ENCODE data around the gene HNF1A.
"Not testable (repeated sequence)": the region's sequence is repeated elsewhere in the genome, so short reads cannot be mapped to it uniquely, and the experiment has no call there.

HNF1A gene, protein sequence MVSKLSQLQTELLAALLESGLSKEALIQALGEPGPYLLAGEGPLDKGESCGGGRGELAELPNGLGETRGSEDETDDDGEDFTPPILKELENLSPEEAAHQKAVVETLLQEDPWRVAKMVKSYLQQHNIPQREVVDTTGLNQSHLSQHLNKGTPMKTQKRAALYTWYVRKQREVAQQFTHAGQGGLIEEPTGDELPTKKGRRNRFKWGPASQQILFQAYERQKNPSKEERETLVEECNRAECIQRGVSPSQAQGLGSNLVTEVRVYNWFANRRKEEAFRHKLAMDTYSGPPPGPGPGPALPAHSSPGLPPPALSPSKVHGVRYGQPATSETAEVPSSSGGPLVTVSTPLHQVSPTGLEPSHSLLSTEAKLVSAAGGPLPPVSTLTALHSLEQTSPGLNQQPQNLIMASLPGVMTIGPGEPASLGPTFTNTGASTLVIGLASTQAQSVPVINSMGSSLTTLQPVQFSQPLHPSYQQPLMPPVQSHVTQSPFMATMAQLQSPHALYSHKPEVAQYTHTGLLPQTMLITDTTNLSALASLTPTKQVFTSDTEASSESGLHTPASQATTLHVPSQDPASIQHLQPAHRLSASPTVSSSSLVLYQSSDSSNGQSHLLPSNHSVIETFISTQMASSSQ

DNA sequence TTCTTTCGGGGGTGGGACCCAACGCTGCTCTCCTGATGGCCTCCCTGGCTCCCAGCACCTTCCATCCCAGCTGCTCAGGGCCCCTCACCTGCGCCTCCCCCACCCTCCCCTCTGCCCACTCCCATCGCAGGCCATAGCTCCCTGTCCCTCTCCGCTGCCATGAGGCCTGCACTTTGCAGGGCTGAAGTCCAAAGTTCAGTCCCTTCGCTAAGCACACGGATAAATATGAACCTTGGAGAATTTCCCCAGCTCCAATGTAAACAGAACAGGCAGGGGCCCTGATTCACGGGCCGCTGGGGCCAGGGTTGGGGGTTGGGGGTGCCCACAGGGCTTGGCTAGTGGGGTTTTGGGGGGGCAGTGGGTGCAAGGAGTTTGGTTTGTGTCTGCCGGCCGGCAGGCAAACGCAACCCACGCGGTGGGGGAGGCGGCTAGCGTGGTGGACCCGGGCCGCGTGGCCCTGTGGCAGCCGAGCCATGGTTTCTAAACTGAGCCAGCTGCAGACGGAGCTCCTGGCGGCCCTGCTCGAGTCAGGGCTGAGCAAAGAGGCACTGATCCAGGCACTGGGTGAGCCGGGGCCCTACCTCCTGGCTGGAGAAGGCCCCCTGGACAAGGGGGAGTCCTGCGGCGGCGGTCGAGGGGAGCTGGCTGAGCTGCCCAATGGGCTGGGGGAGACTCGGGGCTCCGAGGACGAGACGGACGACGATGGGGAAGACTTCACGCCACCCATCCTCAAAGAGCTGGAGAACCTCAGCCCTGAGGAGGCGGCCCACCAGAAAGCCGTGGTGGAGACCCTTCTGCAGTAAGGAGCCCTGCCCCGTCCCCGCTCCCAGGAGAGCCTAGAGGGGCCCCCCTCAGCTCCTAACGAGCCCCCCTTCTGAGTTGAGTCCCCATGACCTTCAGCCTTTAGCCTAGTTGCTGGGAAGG is at the start of gene HNF1A:
HNF1A (plus strand) TSS at position 248 of the 924 bp plus-strand sequence; CDS start at position 474, 226 bp downstream.
- FAIRE-seq: no peak

DNA sequence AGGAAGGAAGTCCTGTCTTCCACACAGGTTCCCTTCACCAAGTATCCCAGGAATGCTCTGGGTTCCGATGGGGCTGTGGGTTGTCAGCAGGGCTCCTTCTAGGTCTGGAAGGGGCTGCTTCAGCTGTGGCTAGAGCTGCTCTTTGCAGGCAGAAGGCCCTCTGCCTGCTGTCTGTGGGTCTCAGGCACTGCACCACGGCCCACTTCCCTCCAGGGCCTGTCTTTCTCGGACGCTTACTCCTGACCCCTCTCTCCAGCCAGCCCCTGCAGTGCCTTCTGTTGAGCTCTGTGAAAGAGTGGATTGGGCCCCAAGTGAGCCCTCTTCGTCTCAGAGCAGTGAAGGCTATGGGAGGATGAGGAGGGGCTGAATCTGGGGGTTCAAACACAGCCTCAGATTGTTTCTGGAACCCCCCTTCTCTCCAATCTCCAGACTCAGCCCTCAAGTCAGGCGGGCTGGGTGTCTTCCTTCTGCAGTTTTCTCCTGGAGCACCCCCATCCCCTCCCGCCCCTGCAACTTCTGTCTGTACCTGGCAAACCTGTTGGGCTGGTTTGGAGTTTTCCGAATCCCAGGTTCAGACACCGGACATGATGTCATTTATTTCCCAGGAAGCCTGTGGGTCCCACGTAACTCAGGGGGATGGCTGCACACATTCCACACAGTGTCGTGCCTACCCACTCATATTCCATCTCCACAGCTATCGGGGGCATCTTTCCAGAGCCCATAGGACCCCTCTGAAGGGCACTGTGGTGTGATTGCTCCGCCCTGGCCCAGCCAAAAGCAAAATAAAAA is 49.3 kb upstream of the HNF1A start:
- no peak for FAIRE-seq

DNA sequence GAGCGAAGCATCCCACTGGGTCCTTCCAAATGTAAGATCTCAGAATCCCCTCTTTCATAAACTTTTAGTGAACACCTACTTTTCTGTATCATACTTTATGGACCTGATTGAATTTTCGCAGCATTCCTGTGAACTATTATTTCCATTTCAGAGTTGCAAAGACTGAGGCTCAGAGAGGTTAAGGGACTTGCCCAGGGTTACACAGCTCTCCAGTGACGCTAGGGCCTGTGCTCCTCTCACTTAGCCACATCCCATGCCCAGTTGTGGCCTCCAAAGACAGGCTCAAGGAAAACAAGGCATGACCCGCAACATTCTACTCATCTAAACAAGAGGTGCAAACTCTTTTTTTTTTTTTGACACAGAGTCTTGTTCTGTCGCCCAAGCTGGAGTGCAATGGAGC is 48.3 kb upstream of the HNF1A start:
- FAIRE-seq: no peak

DNA sequence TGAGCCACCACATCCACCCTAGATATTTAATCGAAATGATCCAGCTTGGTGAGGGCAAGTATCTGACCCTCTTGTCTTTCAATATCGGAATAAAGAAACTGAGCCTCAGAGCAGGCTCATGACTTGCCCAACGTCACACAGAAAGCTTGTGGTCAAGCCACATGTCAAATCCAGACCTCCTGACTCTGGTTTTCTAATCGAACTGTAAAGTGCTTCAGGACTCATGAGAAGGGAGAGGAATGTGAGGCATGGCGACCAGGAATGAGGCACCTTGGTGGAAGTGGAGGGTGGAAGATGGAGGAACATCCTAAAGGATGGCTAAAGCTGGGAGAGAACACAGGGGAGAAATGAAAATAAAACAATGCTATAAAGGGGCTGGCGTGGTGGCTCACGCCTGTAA is 46.3 kb upstream of the HNF1A start:
- no peak for FAIRE-seq

DNA sequence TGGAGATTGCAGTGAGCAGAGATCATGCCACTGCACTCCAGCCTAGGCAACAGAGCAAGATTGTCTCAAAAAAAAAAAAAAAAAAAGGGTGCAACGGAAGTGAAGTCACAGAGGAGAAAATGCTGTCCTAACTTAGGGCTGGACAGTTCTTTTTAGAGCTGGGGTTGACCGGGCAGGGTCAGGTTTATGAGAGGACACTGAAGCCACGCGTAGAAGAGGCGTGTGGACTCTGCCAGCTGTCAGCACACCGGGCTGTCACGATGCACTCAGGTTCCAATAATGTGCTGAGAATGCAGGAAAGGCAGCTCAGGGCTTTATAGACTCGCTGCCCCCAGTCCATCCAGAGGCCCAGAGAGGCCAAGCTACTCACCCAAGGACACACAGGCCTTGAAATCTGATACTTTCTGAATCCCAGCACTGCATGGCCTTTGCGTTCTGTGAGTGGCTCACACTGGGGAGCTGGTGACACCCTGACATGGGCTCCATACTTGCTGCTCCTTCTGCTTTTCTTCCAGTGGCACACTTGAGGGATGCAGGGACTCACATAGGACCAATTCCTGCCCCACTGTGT is 45.3 kb upstream of the HNF1A start:
- FAIRE-seq: no peak

DNA sequence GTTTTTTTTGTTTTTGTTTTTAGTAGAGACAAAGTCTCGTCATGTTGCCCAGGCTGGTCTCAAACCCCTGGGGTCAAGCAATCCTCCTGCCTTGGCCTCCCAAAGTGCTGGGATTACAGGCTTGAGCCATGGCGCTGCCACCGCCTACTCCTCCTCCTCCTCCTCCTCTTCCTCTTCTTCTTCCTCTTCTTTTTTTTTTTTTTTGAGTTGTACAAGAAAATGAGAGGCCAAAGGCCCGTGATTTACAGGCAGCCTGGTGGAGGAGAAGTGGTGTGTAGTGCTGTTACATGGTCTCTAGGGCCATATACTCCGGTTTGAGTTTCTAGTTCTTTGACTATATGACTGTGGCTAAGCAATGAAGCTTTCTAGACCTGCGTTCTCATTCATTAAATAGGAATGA is 44.6 kb upstream of the HNF1A start:
- FAIRE-seq: no peak

DNA sequence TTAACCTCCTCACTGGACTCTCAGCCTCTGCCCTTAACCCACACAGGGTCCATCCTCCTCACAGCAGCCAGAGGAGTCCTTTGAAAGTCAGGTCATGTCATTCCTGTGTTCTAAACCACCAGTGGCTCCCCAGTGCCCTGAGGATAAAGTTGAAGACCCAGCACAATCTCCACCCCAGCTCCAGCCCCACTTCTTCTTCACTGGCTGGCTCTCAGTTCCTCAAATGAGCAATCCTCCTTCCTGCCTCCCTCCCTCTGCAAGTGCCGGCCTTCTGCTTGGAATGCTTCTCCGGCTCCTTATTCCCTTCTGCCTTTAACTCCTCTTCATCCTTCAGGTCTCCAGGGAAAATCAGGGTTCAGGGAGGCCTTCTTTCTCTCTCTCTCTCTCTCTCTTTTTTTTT is 42.1 kb upstream of the HNF1A start:
- no peak for FAIRE-seq

DNA sequence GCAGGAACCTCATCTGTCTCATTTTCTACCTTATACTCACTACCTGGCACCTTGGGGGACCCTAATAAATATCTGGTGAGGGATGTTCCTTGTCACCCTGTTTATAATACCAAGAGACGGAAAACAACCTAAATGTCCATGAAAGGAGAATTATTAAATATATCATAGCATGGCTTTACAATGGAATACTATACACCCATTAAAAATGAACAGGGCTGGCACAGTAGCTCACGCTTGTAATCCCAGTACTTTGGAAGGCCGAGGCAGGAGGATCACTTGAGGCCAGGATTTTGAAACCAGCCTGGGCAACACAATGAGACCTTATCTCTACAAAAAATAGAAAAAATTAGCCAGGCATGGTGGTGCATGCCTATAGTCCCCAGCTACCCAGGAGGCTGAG is 39.8 kb upstream of the HNF1A start:
- FAIRE-seq: no peak

DNA sequence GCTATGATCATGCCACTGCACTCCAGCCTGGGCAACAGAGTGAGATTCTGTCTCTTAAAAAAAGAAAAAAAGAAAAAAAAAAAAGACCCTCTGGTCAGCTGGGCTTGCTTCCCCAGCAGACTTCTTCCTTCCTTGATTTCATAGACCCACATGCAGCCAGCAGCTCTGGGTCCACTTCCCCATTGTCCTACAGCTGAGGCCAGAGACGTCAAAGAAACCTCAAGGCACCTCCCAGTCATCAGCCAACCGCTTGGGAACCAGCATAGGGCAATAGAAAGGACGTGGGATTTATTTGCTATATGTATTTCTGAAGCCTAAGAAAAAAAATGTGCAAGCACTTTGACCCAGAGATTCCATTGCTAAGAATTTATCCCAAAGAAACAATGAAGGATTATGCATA is 38.8 kb upstream of the HNF1A start:
- no peak for FAIRE-seq

DNA sequence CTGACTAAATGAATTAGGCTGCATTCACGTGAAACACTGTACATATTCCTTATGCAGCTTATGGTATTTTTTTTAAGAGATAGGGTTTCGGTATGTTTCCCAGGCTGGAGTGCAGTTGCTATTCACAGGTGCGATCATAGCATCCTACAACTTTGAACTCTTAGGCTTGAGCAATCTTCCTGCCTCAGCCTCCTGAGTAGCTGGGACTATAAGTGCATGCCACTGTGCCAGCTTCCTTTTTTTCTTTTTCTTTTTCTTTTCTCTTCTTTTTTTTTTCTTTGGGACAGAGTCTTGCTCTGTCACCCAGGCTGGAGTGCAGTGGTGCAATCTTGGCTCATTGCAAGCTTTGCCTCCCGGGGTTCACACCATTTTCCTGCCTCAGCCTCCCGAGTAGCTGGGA is 38.3 kb upstream of the HNF1A start:
- no peak for FAIRE-seq

DNA sequence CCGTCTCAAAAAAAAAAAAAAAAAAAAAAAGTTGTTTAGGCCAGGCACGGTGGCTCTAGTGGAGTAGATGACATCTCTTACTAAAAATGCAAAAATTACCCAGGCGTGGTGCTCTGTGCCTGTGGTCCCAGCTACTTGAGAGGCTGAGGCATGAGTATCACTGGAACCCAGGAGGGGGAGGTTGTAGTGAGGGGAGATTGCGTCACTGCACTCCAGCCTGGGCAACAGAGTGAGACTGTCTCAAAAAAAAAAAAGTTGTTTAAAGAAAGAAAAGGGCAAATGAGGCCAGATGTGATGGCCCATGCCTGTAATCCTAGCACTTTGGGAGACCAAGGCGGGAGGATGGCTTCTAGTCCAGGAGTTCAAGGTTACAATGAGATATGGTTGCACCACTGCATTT is 37.5 kb upstream of the HNF1A start:
- FAIRE-seq: no peak

DNA sequence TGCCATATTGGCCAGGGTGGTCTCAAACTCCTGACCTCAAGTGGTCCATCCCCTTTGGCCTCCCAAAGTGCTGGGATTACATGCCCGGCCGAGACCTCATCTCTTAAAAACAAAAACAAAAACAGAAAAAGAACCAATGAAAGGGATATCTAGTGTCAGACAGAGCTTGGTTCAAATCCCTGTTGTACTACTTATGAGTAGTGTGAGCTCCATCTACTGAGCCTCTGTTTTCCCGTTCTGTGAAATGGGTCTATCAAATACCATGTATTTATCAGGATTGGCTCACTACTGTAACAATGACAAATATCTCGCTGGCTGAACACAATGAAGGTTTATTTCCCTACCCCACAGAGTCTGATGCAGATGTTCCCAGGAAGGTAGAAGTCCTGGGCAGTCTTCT is 36.9 kb upstream of the HNF1A start:
- FAIRE-seq: no peak

DNA sequence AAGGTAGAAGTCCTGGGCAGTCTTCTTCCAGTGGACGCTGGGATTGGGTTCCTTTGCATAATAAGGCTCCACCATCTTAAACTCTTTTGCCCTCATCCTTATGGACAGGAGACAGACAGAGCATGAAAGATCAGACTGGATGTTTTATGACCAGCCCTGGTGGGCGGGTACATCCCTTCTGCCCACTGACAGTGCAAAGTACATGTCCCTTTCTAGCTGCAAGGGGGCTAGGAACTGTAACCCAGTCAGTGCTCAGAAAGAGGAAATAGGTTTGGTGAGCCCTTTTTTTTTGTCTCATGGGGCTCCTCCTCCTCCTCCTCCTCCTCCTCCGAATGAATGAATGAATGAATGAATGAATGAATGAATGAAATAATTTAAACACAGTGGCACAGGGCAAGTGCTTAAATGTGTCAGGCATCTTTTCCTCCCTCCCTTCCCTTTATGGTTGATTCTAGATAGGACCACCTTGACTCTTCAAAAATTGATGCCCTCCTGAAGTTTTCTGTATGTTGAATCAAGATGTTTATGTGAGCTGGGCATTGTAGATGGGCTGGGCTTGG is 36.4 kb upstream of the HNF1A start:
- no peak for FAIRE-seq

DNA sequence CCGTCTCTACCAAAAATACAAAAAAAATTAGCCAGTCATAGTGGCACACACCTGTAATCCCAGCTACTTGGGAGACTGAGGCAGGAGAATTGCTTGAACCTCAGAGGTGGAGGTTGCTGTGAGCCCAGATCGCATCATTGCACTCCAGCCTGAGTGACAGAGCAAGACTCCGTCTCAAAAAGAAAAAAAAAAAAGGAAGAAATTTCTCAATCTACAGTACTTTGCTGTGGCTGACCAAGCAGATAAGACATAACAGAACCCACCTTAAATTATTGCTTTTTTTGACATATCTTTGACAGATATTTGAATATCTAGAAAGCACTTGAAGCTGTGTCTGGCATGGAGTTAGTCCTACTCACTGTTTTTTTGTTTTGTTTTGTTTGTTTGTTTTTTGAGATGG is 34.9 kb upstream of the HNF1A start:
- no peak for FAIRE-seq

DNA sequence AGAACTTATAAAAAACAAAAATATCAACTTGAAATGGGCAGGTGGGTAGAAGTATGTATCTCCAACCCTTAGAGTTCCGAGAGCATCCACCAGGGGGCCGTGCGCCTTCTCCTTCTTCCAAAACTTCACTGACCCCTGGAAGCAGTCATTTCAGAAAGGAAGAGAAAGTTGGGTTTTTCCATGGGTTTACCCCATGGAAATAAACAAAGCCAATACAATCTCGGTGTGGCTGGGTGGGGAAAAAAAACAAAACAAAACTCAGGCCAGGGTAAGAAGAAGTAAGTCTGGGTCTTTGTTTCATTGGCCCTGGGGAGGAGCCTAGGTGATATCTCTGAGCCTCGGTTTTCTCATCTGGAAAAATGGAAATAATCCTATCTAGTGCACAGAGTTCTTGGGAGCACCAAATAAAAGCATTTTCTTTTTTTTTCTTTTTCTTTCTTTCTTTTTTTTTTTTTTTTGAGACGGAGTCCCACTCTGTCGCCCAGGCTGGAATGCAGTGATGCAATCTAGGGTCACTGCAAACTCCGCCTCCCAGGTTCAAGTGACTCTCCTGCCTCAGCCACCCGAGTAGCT is 33.6 kb upstream of the HNF1A start:
- no peak for FAIRE-seq

DNA sequence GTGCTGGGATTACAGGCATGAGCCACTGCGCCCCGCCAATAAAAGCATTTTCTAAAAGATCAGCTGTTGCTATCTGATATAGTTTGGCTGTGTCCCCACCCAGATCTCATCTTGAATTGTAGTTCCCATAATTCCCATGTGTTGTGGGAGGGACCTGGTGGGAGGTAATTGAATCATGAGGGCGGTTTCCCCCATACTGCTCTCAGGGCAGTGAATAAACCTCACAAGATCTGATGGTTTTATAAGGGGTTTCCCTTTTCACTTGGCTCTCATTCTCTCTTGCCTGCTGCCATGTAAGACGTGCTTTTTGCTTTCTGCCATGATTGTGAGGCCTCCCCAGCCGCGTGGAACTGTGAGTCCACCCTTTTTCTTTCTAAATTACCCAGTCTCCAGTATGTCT is 32.8 kb upstream of the HNF1A start:
- not testable (repeated sequence) for FAIRE-seq

DNA sequence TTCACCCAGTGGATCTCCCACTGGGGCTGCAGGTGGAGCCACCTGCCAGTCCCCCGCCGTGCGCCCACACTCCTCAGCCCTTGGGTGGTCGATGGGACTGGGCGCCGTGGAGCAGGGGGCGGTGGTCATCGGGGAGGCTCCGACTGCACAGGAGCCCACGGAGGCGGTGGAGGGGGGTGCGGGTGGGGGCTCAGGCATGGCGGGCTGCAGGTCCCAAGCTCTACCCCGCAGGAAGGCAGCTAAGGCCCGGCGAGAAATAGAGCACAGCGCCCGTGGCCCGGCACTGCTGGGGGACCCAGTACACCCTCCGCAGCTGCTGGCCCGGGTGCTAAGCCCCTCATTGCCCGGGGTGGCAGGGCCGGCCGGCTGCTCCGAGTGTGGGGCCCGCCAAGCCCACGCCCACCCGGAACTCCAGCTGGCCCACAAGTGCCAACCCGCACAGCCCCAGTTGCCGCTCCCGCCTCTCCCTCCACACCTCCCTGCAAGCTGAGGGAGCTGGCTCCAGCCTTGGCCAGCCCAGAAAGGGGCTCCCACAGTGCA is 28.0 kb upstream of the HNF1A start:
- not testable (repeated sequence) for FAIRE-seq

DNA sequence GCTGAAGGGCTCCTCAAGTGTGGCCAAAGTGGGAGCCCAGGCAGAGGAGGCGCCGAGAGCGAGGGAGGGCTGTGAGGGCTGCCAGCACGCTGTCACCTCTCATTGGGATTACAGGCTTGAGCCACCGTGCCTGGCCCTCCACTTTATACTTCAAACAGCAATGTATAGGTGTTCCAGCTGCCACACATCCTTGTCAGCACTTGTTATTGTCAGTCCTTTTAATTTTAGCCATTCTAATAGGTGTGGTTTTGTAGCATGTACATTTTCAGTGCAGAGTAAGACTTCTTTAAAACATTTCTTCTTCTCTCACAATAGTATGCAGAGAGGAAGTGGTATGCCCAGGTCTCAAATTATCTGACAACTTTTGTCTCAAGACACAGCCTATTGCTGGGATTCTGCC is 27.5 kb upstream of the HNF1A start:
- no peak for FAIRE-seq

DNA sequence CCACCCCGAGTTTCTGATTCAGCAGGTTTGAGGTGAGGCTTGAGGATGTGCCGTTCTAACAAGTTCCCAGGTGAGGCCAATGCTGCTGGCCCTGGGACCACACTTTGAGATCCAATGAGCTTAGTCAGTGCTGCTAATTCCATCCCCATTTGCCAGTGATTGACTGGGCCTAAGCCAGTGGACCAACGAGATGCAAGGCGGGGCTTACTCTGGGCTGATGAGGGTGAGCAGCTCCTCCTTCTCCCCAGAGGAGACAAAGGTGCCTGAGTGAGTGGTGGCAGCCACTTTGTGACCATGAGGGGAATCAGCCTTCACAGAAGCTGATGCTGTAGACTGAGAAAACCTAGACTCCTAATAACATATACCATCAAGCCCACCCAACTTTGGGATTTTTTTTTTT is 23.1 kb upstream of the HNF1A start:
- FAIRE-seq: no peak

DNA sequence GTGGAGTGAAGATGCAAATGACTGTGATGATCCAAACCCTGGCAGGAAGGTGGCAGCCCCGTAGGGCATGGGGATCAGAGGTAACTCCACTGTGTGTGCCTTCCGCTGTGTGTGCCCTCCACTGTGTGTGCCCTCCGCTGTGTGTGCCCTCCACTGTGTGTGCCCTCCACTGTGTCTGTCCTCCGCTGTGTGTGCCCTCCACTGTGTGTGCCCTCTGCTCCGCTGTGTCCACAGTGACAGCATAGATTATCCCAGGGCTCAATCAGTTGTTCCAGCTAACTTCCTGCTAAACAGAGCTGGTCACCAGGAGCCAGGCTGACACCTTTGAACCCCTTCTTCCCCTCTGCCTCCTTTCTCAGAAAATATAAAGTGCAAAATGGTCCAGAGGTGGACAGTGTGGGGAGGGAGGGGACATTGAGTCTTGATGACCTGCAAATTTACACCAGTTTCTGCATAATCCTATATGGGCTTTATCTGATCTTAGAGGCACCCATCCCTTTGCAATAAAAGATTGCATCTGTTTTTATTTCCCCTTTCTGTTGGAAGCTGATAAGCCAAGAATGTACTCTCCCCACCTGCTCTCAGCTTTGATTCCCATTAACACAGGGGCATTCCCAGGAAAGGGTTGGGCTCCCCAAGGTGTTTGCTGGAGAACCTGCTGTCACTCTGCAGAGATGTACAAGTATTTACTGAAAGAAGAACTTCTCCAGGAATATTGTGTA is 21.6 kb upstream of the HNF1A start:
- FAIRE-seq: no peak
